Panc1 (cell line): ENCODE results near the gene SIX3. TPM values are rescaled to one million over a fixed set of nuclear protein-coding genes. Genes with fewer than 3 reads are reported as not detected.

Source experiments
- ATAC-seq: fragments of 200-7000 bp; cut with Tn5 transposase; 2 replicates; pipeline ENCODE4 v1.9.1; 2020; ENCODE audit warnings: mild to moderate bottlenecking, moderate library complexity
- BruUV-seq: library from RNA; stranded (reverse); fragments of 400-500 nt; replicated peaks from 2 replicates; lab custom pipeline; 2021; lab: Mats Ljungman, UMichigan
- CTCF ChIA-PET: fragments of 300-600 bp; sonication (Branson Sonifier 250); formaldehyde crosslinking; loops from one replicate; lab custom pipeline; 2022; ENCODE audit warnings: antibody characterized with exemption; lab: Charles Lee
- POLR2A ChIA-PET: fragments of 300-600 bp; sonication (Branson Sonifier 250); formaldehyde crosslinking; loops from one replicate; lab custom pipeline; 2022; ENCODE audit warnings: antibody characterized with exemption; lab: Charles Lee
- DNase-seq: peaks from one replicate; pipeline ENCODE4 v3.0.0-alpha.2; 2010; ENCODE audit warnings: low read depth, low spot score
- H3K27ac ChIP-seq: 2 replicates; pipeline ENCODE4 v1.5.1; 2011; ENCODE audit warnings: mild to moderate bottlenecking, low read length, inconsistent platforms
- H3K27me3 ChIP-seq: fragments of 200-500 bp; sonication (Bioruptor generic); 2 replicates; pipeline ENCODE4 v1.6.0; 2014; ENCODE audit warnings: low read length, inconsistent platforms; ENCODE audit not compliant: control insufficient read depth, insufficient read depth
- H3K36me3 ChIP-seq: fragments of 200-500 bp; sonication (Bioruptor generic); 2 replicates; pipeline ENCODE4 v1.5.1; 2014; ENCODE audit warnings: inconsistent platforms, mild to moderate bottlenecking, low read length, moderate library complexity; ENCODE audit not compliant: control insufficient read depth, insufficient read depth
- H3K4me1 ChIP-seq: 2 replicates; pipeline ENCODE4 v1.5.1; 2011; ENCODE audit warnings: inconsistent platforms, mild to moderate bottlenecking, low read length, moderate library complexity; ENCODE audit not compliant: control insufficient read depth, insufficient read depth
- H3K4me3 ChIP-seq, 2 experiments: 2 replicates each; pipeline ENCODE4 v1.5.1; 2011 to 2012; ENCODE audit warnings: low read depth in 2 of 2, low read length in 2 of 2, mild to moderate bottlenecking in 2 of 2, inconsistent platforms in 1 of 2, moderate library complexity in 1 of 2
- H3K9me3 ChIP-seq: fragments of 200-500 bp; sonication (Bioruptor generic); 2 replicates; pipeline ENCODE4 v1.5.1; 2014; ENCODE audit warnings: low read depth, mild to moderate bottlenecking, inconsistent platforms, low read length, moderate library complexity; ENCODE audit not compliant: control insufficient read depth, insufficient read depth
- POLR2AphosphoS5 ChIP-seq: IDR thresholded peaks from 2 replicates; pipeline ENCODE4 v1.6.1; 2012; ENCODE audit warnings: mild to moderate bottlenecking, low read depth, low read length, moderate library complexity
- SIN3A ChIP-seq: IDR thresholded peaks from 2 replicates; pipeline ENCODE4 v1.6.1; 2012; ENCODE audit warnings: low read depth, mild to moderate bottlenecking, low read length, moderate library complexity, borderline replicate concordance; ENCODE audit not compliant: insufficient read depth
- TCF7L2 ChIP-seq: IDR thresholded peaks from 2 replicates; pipeline ENCODE4 v1.6.1; 2011; ENCODE audit warnings: mild to moderate bottlenecking, low read depth, low read length, inconsistent platforms
- in situ Hi-C: cut with HindIII; loops from 2 replicates; pipeline ENCODE4 v1.10.0; 2016; ENCODE audit warnings: low sequenced_read_pairs, low pct_unique_long_range_greater_than_20kb
- intact Hi-C: fragments of 100-400 bp; cut with micrococcal nuclease; formaldehyde crosslinking; loops from one replicate; pipeline ENCODE4 v1.10.0; 2022; ENCODE audit not compliant: unreplicated experiment
- total RNA-seq: library from RNA; stranded (reverse); gene quantifications from one replicate; pipeline ENCODE4 v1.2.1, GENCODE V29; 2021; ENCODE audit not compliant: unreplicated experiment
- TF ChIP-seq, protein P1 (sequence below), 2 experiments: IDR thresholded peaks; 2 replicates each; pipeline ENCODE4 v1.6.1; 2011 to 2012; ENCODE audit warnings: low read depth in 2 of 2, control low read depth in 1 of 2, low read length in 1 of 2, mild to moderate bottlenecking in 1 of 2, moderate library complexity in 1 of 2; ENCODE audit not compliant: insufficient read depth in 1 of 2
- TF ChIP-seq, protein P2 (sequence below): fragments of 450-650 bp; IDR thresholded peaks from 2 replicates; pipeline ENCODE4 v1.5.1; 2017; ENCODE audit warnings: mild to moderate bottlenecking

The SIX3 gene
- total RNA-seq, 1 experiment from 2014 or later: 0.21 TPM

DNA sequence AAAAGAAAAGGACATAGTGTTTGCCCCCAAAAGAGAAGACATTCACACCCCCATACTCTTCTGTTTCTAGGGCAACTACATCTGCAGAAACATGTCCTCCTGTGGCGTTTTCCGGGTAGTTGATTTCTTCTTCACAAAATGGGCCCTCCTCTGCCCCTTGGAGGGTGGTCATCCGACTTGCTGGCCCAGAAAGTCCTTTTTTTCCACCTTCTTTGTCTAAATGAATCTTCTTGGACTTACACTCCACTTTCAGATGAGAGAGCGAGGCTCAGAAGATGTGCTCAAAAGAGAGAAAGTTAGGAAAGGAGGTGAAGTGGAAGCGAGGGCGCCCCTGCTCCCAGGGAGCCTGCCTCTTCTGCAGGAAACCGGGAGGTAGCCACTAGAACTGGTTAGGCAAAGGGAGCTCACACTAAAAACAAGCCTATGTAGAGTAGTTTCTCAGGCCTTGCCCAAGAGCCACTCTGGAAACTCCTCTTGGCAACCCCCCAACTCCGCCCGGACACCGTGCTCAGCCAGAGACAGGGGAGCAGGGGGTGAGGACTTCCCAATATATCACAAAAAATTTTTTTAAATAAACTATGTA is 10.2 kb upstream of the SIX3 start:
- TF ChIP-seq, protein P1, sequence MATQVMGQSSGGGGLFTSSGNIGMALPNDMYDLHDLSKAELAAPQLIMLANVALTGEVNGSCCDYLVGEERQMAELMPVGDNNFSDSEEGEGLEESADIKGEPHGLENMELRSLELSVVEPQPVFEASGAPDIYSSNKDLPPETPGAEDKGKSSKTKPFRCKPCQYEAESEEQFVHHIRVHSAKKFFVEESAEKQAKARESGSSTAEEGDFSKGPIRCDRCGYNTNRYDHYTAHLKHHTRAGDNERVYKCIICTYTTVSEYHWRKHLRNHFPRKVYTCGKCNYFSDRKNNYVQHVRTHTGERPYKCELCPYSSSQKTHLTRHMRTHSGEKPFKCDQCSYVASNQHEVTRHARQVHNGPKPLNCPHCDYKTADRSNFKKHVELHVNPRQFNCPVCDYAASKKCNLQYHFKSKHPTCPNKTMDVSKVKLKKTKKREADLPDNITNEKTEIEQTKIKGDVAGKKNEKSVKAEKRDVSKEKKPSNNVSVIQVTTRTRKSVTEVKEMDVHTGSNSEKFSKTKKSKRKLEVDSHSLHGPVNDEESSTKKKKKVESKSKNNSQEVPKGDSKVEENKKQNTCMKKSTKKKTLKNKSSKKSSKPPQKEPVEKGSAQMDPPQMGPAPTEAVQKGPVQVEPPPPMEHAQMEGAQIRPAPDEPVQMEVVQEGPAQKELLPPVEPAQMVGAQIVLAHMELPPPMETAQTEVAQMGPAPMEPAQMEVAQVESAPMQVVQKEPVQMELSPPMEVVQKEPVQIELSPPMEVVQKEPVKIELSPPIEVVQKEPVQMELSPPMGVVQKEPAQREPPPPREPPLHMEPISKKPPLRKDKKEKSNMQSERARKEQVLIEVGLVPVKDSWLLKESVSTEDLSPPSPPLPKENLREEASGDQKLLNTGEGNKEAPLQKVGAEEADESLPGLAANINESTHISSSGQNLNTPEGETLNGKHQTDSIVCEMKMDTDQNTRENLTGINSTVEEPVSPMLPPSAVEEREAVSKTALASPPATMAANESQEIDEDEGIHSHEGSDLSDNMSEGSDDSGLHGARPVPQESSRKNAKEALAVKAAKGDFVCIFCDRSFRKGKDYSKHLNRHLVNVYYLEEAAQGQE (IDR thresholded peaks at IDR 0.05; ENCODE audit: insufficient read depth in 1 of 2, low read depth in 2 of 2, low read length in 1 of 2): no peak
- TF ChIP-seq POLR2AphosphoS5: no peak
- TF ChIP-seq, protein P2, sequence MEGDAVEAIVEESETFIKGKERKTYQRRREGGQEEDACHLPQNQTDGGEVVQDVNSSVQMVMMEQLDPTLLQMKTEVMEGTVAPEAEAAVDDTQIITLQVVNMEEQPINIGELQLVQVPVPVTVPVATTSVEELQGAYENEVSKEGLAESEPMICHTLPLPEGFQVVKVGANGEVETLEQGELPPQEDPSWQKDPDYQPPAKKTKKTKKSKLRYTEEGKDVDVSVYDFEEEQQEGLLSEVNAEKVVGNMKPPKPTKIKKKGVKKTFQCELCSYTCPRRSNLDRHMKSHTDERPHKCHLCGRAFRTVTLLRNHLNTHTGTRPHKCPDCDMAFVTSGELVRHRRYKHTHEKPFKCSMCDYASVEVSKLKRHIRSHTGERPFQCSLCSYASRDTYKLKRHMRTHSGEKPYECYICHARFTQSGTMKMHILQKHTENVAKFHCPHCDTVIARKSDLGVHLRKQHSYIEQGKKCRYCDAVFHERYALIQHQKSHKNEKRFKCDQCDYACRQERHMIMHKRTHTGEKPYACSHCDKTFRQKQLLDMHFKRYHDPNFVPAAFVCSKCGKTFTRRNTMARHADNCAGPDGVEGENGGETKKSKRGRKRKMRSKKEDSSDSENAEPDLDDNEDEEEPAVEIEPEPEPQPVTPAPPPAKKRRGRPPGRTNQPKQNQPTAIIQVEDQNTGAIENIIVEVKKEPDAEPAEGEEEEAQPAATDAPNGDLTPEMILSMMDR: no peak
- TF ChIP-seq SIN3A: no peak
- no peak for TF ChIP-seq TCF7L2
- H3K27ac ChIP-seq: no peak overlapping the region
- ATAC-seq (no peak), DNase-seq (no peak)
- peaks cover 9% of the 10 kb centered on the region for H3K27me3 ChIP-seq
- H3K4me1 ChIP-seq: no peaks in the 10 kb centered on the region
- CTCF ChIA-PET: no interaction called here
- POLR2A ChIA-PET: no interaction called here
- H3K4me3 ChIP-seq: no peak overlapping the region
- H3K9me3 ChIP-seq: no peaks in the 10 kb centered on the region
- in situ Hi-C loops: no loop called here
- H3K36me3 ChIP-seq: no peaks in the 10 kb centered on the region
- no TSS peak for BruUV-seq
- intact Hi-C loops: no loop called here

DNA sequence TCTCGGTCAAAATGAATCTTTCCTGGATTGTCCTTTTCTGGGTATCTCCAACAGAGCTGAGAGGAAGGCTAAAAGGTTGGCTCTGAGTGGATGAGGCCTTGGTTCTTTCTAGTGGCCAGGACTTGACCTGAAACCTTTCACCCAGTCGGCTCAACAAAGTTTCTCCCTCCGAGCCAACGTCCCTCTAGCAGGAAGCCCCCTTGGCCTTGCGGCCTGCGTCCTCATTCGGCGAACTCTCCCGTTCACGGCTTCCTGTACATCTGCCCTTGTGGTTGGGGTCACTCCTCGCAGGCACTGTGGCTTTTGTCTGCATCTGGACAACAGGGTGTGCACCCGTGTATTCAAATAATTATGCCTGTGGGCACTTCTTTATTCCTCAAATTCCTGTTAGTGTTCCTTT is 9.4 kb upstream of the SIX3 start:
- intact Hi-C loops: no loop called here
- ATAC-seq: no peak
- ChIA-PET CTCF (no interaction called here), POLR2A (no interaction called here)
- H3K4me1 ChIP-seq: no peaks in the 10 kb centered on the region
- no peaks in the 10 kb centered on the region for H3K9me3 ChIP-seq
- in situ Hi-C loops: no loop called here
- DNase-seq: no peak
- TF ChIP-seq, protein P1 (IDR thresholded peaks at IDR 0.05; ENCODE audit: insufficient read depth in 1 of 2, low read depth in 2 of 2, low read length in 1 of 2): no peak
- TF ChIP-seq SIN3A: no peak
- TF ChIP-seq, protein P2: no peak
- no peak for TF ChIP-seq POLR2AphosphoS5
- no peak for TF ChIP-seq TCF7L2
- no peak overlapping the region for H3K4me3 ChIP-seq
- peaks cover 8% of the 10 kb centered on the region for H3K27me3 ChIP-seq
- BruUV-seq: no TSS peak
- H3K27ac ChIP-seq: no peak overlapping the region
- H3K36me3 ChIP-seq: no peaks in the 10 kb centered on the region
